ENCODE data around the gene TOM1.

Gene TOM1

GRCh38 chr22:35299673-35300499, at the start of gene TOM1:
TOM1 (plus strand) TSS chr22:35299894; CDS start chr22:35299929, 35 bp downstream.
- DNase-seq (ENCODE audit: low read depth) = peak; percentile 96

- DNase-seq (ENCODE audit: low read depth) = no peak
Measured at GRCh38 chr22:35250156-35250555, 49.5 kb upstream of the TOM1 start.

GRCh38 chr22:35253946-35254345, 45.7 kb upstream of the TOM1 start:
- no peak for DNase-seq (ENCODE audit: low read depth)

- DNase-seq (ENCODE audit: low read depth) = no peak
Measured at GRCh38 chr22:35257002-35257320, 42.7 kb upstream of the TOM1 start.

- DNase-seq (ENCODE audit: low read depth) = peak; percentile 60
Measured at GRCh38 chr22:35257321-35258190, 42.1 kb upstream of the TOM1 start, which contains the start of gene HMGXB4. HMGXB4 (plus strand) TSS chr22:35257493; CDS start chr22:35262391, 4,898 bp downstream.

- DNase-seq (ENCODE audit: low read depth) = peak; percentile 3
Measured at GRCh38 chr22:35258191-35258988, 41.3 kb upstream of the TOM1 start.

GRCh38 chr22:35264986-35265385, 34.7 kb upstream of the TOM1 start:
- DNase-seq (ENCODE audit: low read depth) = no peak

- DNase-seq (ENCODE audit: low read depth) = no peak
Measured at GRCh38 chr22:35266277-35266676, 33.4 kb upstream of the TOM1 start.

- no peak for DNase-seq (ENCODE audit: low read depth)
Measured at GRCh38 chr22:35269630-35270029, 30.1 kb upstream of the TOM1 start.

- DNase-seq (ENCODE audit: low read depth) = no peak
Measured at GRCh38 chr22:35274154-35274871, 25.4 kb upstream of the TOM1 start.

GRCh38 chr22:35275580-35275979, 24.1 kb upstream of the TOM1 start:
- DNase-seq (ENCODE audit: low read depth) = no peak

- DNase-seq (ENCODE audit: low read depth) = no peak
Measured at GRCh38 chr22:35276019-35276418, 23.7 kb upstream of the TOM1 start.

- DNase-seq (ENCODE audit: low read depth) = no peak
Measured at GRCh38 chr22:35288116-35288515, 11.6 kb upstream of the TOM1 start.

- no peak for DNase-seq (ENCODE audit: low read depth)
Measured at GRCh38 chr22:35292786-35293185, 6.9 kb upstream of the TOM1 start.

GRCh38 chr22:35296051-35296450, 3.6 kb upstream of the TOM1 start:
- DNase-seq (ENCODE audit: low read depth) = no peak

GRCh38 chr22:35299217-35299672, 449 bp upstream of the TOM1 start:
- DNase-seq (ENCODE audit: low read depth) = no peak

GRCh38 chr22:35301372-35301874, 1.7 kb downstream of the TOM1 start:
- DNase-seq (ENCODE audit: low read depth) = peak; percentile 86

GRCh38 chr22:35303029-35303624, 3.4 kb downstream of the TOM1 start:
- no peak for DNase-seq (ENCODE audit: low read depth)

- no peak for DNase-seq (ENCODE audit: low read depth)
Measured at GRCh38 chr22:35305525-35306070, 5.9 kb downstream of the TOM1 start.

GRCh38 chr22:35306350-35306967, 6.8 kb downstream of the TOM1 start:
- no peak for DNase-seq (ENCODE audit: low read depth)

All from fibroblast of the conjunctiva (primary cell).